ENCODE results near the gene GPR108. TPM values are rescaled to one million over a fixed set of nuclear protein-coding genes. Genes with fewer than 3 reads are reported as not detected.

The GPR108 gene
- polyA plus RNA-seq, 3 donors, result 90.9 to 147 (median 129) TPM

DNA sequence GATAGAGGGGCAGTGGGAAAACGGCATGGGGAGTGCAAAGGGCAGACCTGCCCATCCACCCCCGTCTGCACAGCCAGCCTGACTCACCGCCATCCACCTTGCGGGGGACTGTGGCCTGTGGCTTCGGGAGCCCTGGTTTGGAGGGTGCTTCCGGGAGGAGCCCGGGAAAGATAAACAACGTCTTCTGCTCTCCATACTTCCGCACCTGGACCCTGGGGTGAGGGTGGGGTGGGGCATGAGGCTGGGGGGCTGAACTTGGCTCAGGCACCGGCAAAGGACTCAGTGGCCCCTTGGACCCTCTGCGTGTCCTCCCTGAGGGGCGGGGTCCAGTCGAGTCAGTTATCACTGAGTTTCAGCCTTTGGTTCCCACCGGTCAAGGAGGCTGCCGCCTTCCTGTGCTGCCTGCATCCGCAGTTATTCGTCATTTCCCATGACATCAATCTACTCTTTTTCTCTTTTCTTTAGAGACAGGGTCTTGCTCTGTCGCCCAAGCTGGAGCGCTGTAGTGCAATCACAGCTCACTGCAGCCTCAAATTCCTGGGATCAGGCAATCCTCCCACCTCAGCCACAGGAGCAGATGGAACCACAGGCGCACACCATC is 3.2 kb downstream of the GPR108 start:
- Histone ChIP-seq H3K9me3 (replicated peaks in 1 of 2; ENCODE audit: control insufficient read depth in 1 of 2, insufficient read depth in 1 of 2, low read length in 2 of 2) (no peaks in the 10 kb centered on the region), H3K4me1 (ENCODE audit: control insufficient read depth in 1 of 2, insufficient read depth in 2 of 2, low read length in 2 of 2) (peaks cover 41 to 46% of the 10 kb centered on the region in 2 donors), H3K36me3 (replicated peaks in 1 of 2; ENCODE audit: control insufficient read depth in 1 of 2, insufficient read depth in 2 of 2, low read length in 2 of 2) (peaks cover 29 to 45% of the 10 kb centered on the region in 2 donors), H3K9ac (ENCODE audit: insufficient read depth, low read length, poor library complexity, severe bottlenecking) (no peak overlapping the region), H3K27ac (ENCODE audit: low read depth in 1 of 2, low read length in 2 of 2) (no peak overlapping the region), H3K79me2 (ENCODE audit: insufficient read depth, low read length) (peaks cover 14% of the 10 kb centered on the region), H3K27me3 (ENCODE audit: control insufficient read depth in 2 of 2, insufficient read depth in 2 of 2, low read length in 2 of 2) (no peaks in the 10 kb centered on the region), H4K20me1 (ENCODE audit: insufficient read depth, low read length) (peaks cover 11% of the 10 kb centered on the region), H2AFZ (ENCODE audit: insufficient read depth, low read depth, low read length, poor library complexity, severe bottlenecking) (no peak overlapping the region), H3K4me2 (replicated peaks; ENCODE audit: extremely low read depth, low read length, poor library complexity, severe bottlenecking) (no peak overlapping the region), H3K4me3 (replicated peaks in 1 of 3; ENCODE audit: low read depth in 2 of 3, low read length in 3 of 3) (no peak overlapping the region)
- peaks cover 0 to 3% (median 0%) of the 10 kb centered on the region in 7 donors for H3K9me3 Mint-ChIP-seq
- peak overlapping the region in 1 of 7 donors; percentile 5 for H3K27ac Mint-ChIP-seq
- peaks cover 0 to 2% (median 0%) of the 10 kb centered on the region in 3 donors for H3K27me3 Mint-ChIP-seq (ENCODE audit: low read depth in 3 of 3)
- TF ChIP-seq, protein P1, sequence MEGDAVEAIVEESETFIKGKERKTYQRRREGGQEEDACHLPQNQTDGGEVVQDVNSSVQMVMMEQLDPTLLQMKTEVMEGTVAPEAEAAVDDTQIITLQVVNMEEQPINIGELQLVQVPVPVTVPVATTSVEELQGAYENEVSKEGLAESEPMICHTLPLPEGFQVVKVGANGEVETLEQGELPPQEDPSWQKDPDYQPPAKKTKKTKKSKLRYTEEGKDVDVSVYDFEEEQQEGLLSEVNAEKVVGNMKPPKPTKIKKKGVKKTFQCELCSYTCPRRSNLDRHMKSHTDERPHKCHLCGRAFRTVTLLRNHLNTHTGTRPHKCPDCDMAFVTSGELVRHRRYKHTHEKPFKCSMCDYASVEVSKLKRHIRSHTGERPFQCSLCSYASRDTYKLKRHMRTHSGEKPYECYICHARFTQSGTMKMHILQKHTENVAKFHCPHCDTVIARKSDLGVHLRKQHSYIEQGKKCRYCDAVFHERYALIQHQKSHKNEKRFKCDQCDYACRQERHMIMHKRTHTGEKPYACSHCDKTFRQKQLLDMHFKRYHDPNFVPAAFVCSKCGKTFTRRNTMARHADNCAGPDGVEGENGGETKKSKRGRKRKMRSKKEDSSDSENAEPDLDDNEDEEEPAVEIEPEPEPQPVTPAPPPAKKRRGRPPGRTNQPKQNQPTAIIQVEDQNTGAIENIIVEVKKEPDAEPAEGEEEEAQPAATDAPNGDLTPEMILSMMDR (IDR thresholded peaks at IDR 0.05), result no peak
- 93% methylated on average over 17 of the region's 20 CpGs for WGBS (ENCODE audit: insufficient coverage)
- H3K4me1 Mint-ChIP-seq, result peaks cover 36% of the 10 kb centered on the region
- H3K36me3 Mint-ChIP-seq, result peaks cover 37 to 57% of the 10 kb centered on the region in 2 donors
- intact Hi-C loops (cut with micrococcal nuclease), result no loop called here
- H3K4me3 Mint-ChIP-seq, result no peak overlapping the region
- DNase-seq, result no peak

DNA sequence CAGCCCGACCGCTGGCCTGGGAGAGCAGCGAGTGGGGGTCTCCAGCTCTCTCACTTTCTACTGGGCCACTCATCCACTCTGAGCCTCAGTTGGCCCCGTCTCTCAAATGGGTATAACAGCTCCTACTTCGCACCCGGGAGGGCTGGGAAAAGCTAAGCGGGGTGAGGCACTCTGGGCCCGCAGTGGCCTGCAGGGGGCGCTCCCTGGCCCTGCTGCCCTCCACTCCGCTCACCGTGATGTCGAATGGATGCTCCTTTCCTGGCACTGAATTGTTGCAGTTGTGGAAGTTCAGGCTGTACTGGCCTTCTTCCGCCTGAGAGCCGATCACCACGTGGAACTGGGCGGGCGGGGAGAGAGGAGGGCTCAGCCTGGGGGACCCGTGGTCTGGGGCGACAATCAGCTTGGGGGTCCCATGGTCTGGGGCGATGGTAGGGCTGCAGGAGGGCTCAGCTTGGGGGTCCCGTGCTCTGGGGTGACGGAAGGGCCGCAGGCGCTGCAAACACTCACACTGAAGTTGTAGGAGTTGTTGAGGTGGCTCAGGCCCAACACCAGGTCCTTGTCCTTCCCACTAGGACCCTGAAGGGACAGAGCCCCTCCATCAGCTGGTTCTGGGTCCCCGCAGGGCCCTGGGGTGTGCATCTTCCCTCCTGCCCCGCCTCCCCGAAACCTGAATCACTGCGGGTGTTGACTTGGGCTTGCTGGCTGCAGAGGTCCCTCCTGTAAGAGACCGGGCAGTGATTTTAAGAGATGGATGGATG is 3.9 kb downstream of the GPR108 start:
- H3K4me3 Mint-ChIP-seq, result no peak overlapping the region
- no peak for DNase-seq
- WGBS (ENCODE audit: insufficient coverage), result 97% methylated on average over 25 of the region's 29 CpGs

More for the DNA sequence above, 3.9 kb downstream of the GPR108 start:
- H3K27ac Mint-ChIP-seq, result peak overlapping the region in 1 of 7 donors; percentile 5
- H3K27me3 Mint-ChIP-seq (ENCODE audit: low read depth in 3 of 3), result peaks cover 0 to 2% (median 0%) of the 10 kb centered on the region in 3 donors
- H3K36me3 Mint-ChIP-seq, result peaks cover 37 to 59% of the 10 kb centered on the region in 2 donors
- Histone ChIP-seq H3K4me1 (ENCODE audit: control insufficient read depth in 1 of 2, insufficient read depth in 2 of 2, low read length in 2 of 2) (peaks cover 41 to 46% of the 10 kb centered on the region in 2 donors), H3K9ac (ENCODE audit: insufficient read depth, low read length, poor library complexity, severe bottlenecking) (no peak overlapping the region), H3K4me2 (replicated peaks; ENCODE audit: extremely low read depth, low read length, poor library complexity, severe bottlenecking) (no peak overlapping the region), H2AFZ (ENCODE audit: insufficient read depth, low read depth, low read length, poor library complexity, severe bottlenecking) (no peak overlapping the region), H3K79me2 (ENCODE audit: insufficient read depth, low read length) (peaks cover 14% of the 10 kb centered on the region), H3K4me3 (replicated peaks in 1 of 3; ENCODE audit: low read depth in 2 of 3, low read length in 3 of 3) (no peak overlapping the region), H4K20me1 (ENCODE audit: insufficient read depth, low read length) (peaks cover 11% of the 10 kb centered on the region), H3K27ac (ENCODE audit: low read depth in 1 of 2, low read length in 2 of 2) (no peak overlapping the region), H3K27me3 (ENCODE audit: control insufficient read depth in 2 of 2, insufficient read depth in 2 of 2, low read length in 2 of 2) (no peaks in the 10 kb centered on the region), H3K36me3 (replicated peaks in 1 of 2; ENCODE audit: control insufficient read depth in 1 of 2, insufficient read depth in 2 of 2, low read length in 2 of 2) (peaks cover 29 to 45% of the 10 kb centered on the region in 2 donors), H3K9me3 (replicated peaks in 1 of 2; ENCODE audit: control insufficient read depth in 1 of 2, insufficient read depth in 1 of 2, low read length in 2 of 2) (no peaks in the 10 kb centered on the region)
- TF ChIP-seq, protein P1 (IDR thresholded peaks at IDR 0.05), result no peak
- H3K4me1 Mint-ChIP-seq, result peaks cover 36% of the 10 kb centered on the region
- H3K9me3 Mint-ChIP-seq, result peaks cover 0 to 3% (median 0%) of the 10 kb centered on the region in 7 donors
- intact Hi-C loops (cut with micrococcal nuclease), result no loop called here

Measured in CD14-positive monocyte (primary cell).